Measurements from ENCODE around the gene LRRC36.

LRRC36 gene

DNA sequence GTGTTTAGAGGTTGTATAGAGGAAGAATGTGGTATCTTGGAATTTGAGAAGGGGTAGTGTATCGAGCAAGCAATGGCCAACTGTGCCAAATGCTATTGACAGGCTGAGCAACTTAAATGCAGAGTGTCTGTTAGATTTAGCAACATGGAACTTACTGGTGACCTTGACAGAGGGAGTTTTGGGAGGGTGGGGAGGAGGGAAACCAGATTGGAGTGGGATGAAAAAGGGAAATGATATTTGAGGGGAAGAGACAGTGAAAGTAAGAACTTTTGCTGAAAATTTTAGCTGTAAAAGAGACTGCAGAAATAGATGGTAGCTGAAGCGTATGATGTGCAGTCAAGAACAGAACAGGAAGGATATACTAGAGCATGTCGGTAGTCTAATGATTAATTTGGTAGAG, 1.1 kb downstream of the LRRC36 start:
- Histone ChIP-seq H3K4me1 (ENCODE audit: control extremely low read depth in 1 of 4, control insufficient read depth in 4 of 4, insufficient read depth in 4 of 4, low read length in 3 of 4) (peaks cover 0 to 19% (median 11%) of the 10 kb centered on the region in 4 experiments), H3K27ac (ENCODE audit: insufficient read depth in 1 of 2, low read depth in 1 of 2, low read length in 2 of 2, poor library complexity in 1 of 2, severe bottlenecking in 2 of 2) (no peak overlapping the region), H3K27me3 (replicated peaks in 2 of 5; ENCODE audit: control insufficient read depth in 4 of 5, insufficient read depth in 5 of 5, low read length in 4 of 5) (no peaks in the 10 kb centered on the region), H3K36me3 (ENCODE audit: control insufficient read depth in 4 of 4, insufficient read depth in 4 of 4, low read length in 3 of 4) (no peaks in the 10 kb centered on the region), H3K4me3 (ENCODE audit: control insufficient read depth in 1 of 7, extremely low read depth in 1 of 7, insufficient read depth in 4 of 7, low read depth in 2 of 7, low read length in 6 of 7) (no peak overlapping the region), H3K9me3 (ENCODE audit: control extremely low read depth in 1 of 5, control insufficient read depth in 4 of 5, insufficient read depth in 2 of 5, low read depth in 1 of 5, low read length in 4 of 5) (no peaks in the 10 kb centered on the region)
- 55% methylated on average over 2 of the region's 3 CpGs for WGBS (ENCODE audit: insufficient coverage)
- CTCF ChIA-PET: interaction anchor here (0.6 to 2.1 kb wide), 12 partner anchors 8 to 93 kb away, joined by 3 to 8 read pairs (median 4); no protein-coding TSS in a partner anchor
- DNase-seq: no peak
- POLR2A ChIA-PET: no interaction called here

DNA sequence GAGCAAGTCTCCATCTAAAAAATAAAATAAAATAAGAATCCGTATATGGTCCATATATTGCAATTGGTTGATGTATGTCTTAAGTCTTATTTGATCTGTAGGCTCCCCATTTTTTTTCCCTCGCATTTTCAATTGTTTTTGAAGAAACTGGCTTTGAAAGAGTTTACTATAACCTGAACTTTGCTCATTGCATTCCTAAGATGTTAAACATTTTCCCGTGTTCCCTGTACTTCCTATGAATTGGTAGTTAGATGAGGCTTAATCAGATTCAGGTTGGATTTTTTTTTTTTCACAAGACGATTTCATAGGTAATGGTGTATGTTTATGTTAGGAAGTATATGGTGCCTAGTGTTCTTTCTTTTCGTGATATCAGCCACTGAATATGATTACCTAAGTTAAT, 3.3 kb downstream of the LRRC36 start:
- H3K4me3 ChIP-seq (ENCODE audit: control insufficient read depth in 1 of 7, extremely low read depth in 1 of 7, insufficient read depth in 4 of 7, low read depth in 2 of 7, low read length in 6 of 7): no peak overlapping the region
- no peaks in the 10 kb centered on the region for H3K9me3 ChIP-seq (ENCODE audit: control extremely low read depth in 1 of 5, control insufficient read depth in 4 of 5, insufficient read depth in 2 of 5, low read depth in 1 of 5, low read length in 4 of 5)
- DNase-seq: no peak
- H3K36me3 ChIP-seq (ENCODE audit: control insufficient read depth in 4 of 4, insufficient read depth in 4 of 4, low read length in 3 of 4): no peaks in the 10 kb centered on the region
- WGBS (ENCODE audit: insufficient coverage): 83% methylated on average over 1 of the region's 5 CpGs
- peaks cover 0 to 17% (median 11%) of the 10 kb centered on the region in 4 experiments for H3K4me1 ChIP-seq (ENCODE audit: control extremely low read depth in 1 of 4, control insufficient read depth in 4 of 4, insufficient read depth in 4 of 4, low read length in 3 of 4)
- ChIA-PET CTCF (interaction anchor here (1.0 to 1.8 kb wide), 3 partner anchors 8 to 24 kb away, joined by 3 to 5 read pairs (median 4); no protein-coding TSS in a partner anchor), POLR2A (no interaction called here)
- no peaks in the 10 kb centered on the region for H3K27me3 ChIP-seq (replicated peaks in 2 of 5; ENCODE audit: control insufficient read depth in 4 of 5, insufficient read depth in 5 of 5, low read length in 4 of 5)
- no peak overlapping the region for H3K27ac ChIP-seq (ENCODE audit: insufficient read depth in 1 of 2, low read depth in 1 of 2, low read length in 2 of 2, poor library complexity in 1 of 2, severe bottlenecking in 2 of 2)

DNA sequence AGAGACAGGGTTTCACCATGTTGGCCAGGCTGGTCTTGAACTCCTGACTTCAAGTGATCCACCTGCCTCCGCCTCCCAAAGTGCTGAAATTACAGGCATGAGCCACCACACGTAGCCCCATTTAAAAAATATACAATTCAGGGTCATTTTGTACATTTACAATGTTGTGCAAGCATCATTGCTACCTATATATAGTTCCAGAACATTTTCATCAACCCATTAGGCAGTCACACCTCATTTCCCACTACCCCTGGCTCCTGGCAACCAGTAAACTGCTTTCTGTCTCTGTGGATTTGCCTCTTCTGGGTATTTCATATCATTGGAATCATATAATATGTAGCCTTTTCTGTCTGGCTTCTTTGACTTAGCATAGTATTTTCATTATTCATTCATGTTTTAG, 6.7 kb downstream of the LRRC36 start:
- no peaks in the 10 kb centered on the region for H3K4me1 ChIP-seq (ENCODE audit: control extremely low read depth in 1 of 4, control insufficient read depth in 4 of 4, insufficient read depth in 4 of 4, low read length in 3 of 4)
- ChIA-PET CTCF (no interaction called here), POLR2A (no interaction called here)
- no peak for DNase-seq
- H3K27ac ChIP-seq (ENCODE audit: insufficient read depth in 1 of 2, low read depth in 1 of 2, low read length in 2 of 2, poor library complexity in 1 of 2, severe bottlenecking in 2 of 2): no peak overlapping the region
- no peak overlapping the region for H3K4me3 ChIP-seq (ENCODE audit: control insufficient read depth in 1 of 7, extremely low read depth in 1 of 7, insufficient read depth in 4 of 7, low read depth in 2 of 7, low read length in 6 of 7)
- H3K27me3 ChIP-seq (replicated peaks in 2 of 5; ENCODE audit: control insufficient read depth in 4 of 5, insufficient read depth in 5 of 5, low read length in 4 of 5): no peaks in the 10 kb centered on the region
- H3K36me3 ChIP-seq (ENCODE audit: control insufficient read depth in 4 of 4, insufficient read depth in 4 of 4, low read length in 3 of 4): no peaks in the 10 kb centered on the region
- 100% methylated on average over 2 of the region's 2 CpGs for WGBS (ENCODE audit: insufficient coverage)
- peaks cover 0 to 2% (median 0%) of the 10 kb centered on the region in 5 experiments for H3K9me3 ChIP-seq (ENCODE audit: control extremely low read depth in 1 of 5, control insufficient read depth in 4 of 5, insufficient read depth in 2 of 5, low read depth in 1 of 5, low read length in 4 of 5)

DNA sequence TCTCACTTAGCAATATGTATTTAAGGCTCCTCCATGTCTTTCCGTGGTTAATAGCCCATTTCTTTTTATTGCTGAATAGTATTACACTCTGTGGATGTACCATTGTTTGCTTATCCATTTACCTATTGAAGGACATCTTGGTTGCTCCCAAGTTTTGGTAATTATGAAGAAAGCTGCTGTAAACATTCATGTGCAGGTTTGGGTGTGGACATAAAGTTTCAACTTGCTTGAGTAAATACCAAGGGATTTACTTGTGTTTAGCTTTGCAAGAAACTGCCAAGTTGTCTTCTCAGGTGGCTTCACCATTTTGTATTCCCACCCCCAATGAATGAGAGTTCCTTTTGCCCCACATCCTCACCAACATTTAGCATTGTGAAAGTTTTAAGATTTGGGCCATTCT, 9.5 kb downstream of the LRRC36 start:
- no peak overlapping the region for H3K27ac ChIP-seq (ENCODE audit: insufficient read depth in 1 of 2, low read depth in 1 of 2, low read length in 2 of 2, poor library complexity in 1 of 2, severe bottlenecking in 2 of 2)
- no CpG with 5 or more reads among the region's 1 CpG for WGBS (ENCODE audit: insufficient coverage)
- H3K4me3 ChIP-seq (ENCODE audit: control insufficient read depth in 1 of 7, extremely low read depth in 1 of 7, insufficient read depth in 4 of 7, low read depth in 2 of 7, low read length in 6 of 7): no peak overlapping the region
- H3K9me3 ChIP-seq (ENCODE audit: control extremely low read depth in 1 of 5, control insufficient read depth in 4 of 5, insufficient read depth in 2 of 5, low read depth in 1 of 5, low read length in 4 of 5): peaks cover 0 to 2% (median 0%) of the 10 kb centered on the region in 5 experiments
- no peaks in the 10 kb centered on the region for H3K27me3 ChIP-seq (replicated peaks in 2 of 5; ENCODE audit: control insufficient read depth in 4 of 5, insufficient read depth in 5 of 5, low read length in 4 of 5)
- no peak for DNase-seq
- no peaks in the 10 kb centered on the region for H3K36me3 ChIP-seq (ENCODE audit: control insufficient read depth in 4 of 4, insufficient read depth in 4 of 4, low read length in 3 of 4)
- no peaks in the 10 kb centered on the region for H3K4me1 ChIP-seq (ENCODE audit: control extremely low read depth in 1 of 4, control insufficient read depth in 4 of 4, insufficient read depth in 4 of 4, low read length in 3 of 4)
- ChIA-PET CTCF (interaction anchor here (0.9 to 1.4 kb wide), 2 partner anchors 9 to 11 kb away, joined by 3 to 5 read pairs; no protein-coding TSS in a partner anchor), POLR2A (interaction anchor here (0.6 kb wide), 1 partner anchor 350 kb away, joined by 3 read pairs; no protein-coding TSS in a partner anchor)

GRCh38 chr16:67336648-67337047, 10.0 kb downstream of the LRRC36 start:
- CTCF ChIA-PET: interaction anchor here (1.4 kb wide), 1 partner anchor 9 kb away, joined by 5 read pairs; no protein-coding TSS in a partner anchor
- WGBS (ENCODE audit: insufficient coverage): 100% methylated on average over 1 of the region's 1 CpG
- Histone ChIP-seq H3K27ac (ENCODE audit: insufficient read depth in 1 of 2, low read depth in 1 of 2, low read length in 2 of 2, poor library complexity in 1 of 2, severe bottlenecking in 2 of 2) (no peak overlapping the region), H3K36me3 (ENCODE audit: control insufficient read depth in 4 of 4, insufficient read depth in 4 of 4, low read length in 3 of 4) (no peaks in the 10 kb centered on the region), H3K27me3 (replicated peaks in 2 of 5; ENCODE audit: control insufficient read depth in 4 of 5, insufficient read depth in 5 of 5, low read length in 4 of 5) (no peaks in the 10 kb centered on the region), H3K9me3 (ENCODE audit: control extremely low read depth in 1 of 5, control insufficient read depth in 4 of 5, insufficient read depth in 2 of 5, low read depth in 1 of 5, low read length in 4 of 5) (peaks cover 0 to 2% (median 0%) of the 10 kb centered on the region in 5 experiments), H3K4me3 (ENCODE audit: control insufficient read depth in 1 of 7, extremely low read depth in 1 of 7, insufficient read depth in 4 of 7, low read depth in 2 of 7, low read length in 6 of 7) (no peak overlapping the region), H3K4me1 (ENCODE audit: control extremely low read depth in 1 of 4, control insufficient read depth in 4 of 4, insufficient read depth in 4 of 4, low read length in 3 of 4) (no peaks in the 10 kb centered on the region)
- DNase-seq: no peak
- POLR2A ChIA-PET: no interaction called here

GRCh38 chr16:67339453-67339852, 12.8 kb downstream of the LRRC36 start:
- no peaks in the 10 kb centered on the region for H3K36me3 ChIP-seq (ENCODE audit: control insufficient read depth in 4 of 4, insufficient read depth in 4 of 4, low read length in 3 of 4)
- DNase-seq: peak in 2 of 3 donors; percentile 29 to 40
- ChIA-PET POLR2A (no interaction called here), CTCF (interaction anchor here (1.0 to 2.5 kb wide), 10 partner anchors 11 to 79 kb away, joined by 3 to 19 read pairs (median 6); partner anchors contain the start of genes KCTD19 and LRRC36)
- peaks cover 0 to 2% (median 0%) of the 10 kb centered on the region in 5 experiments for H3K9me3 ChIP-seq (ENCODE audit: control extremely low read depth in 1 of 5, control insufficient read depth in 4 of 5, insufficient read depth in 2 of 5, low read depth in 1 of 5, low read length in 4 of 5)
- H3K4me3 ChIP-seq (ENCODE audit: control insufficient read depth in 1 of 7, extremely low read depth in 1 of 7, insufficient read depth in 4 of 7, low read depth in 2 of 7, low read length in 6 of 7): no peak overlapping the region
- H3K27ac ChIP-seq (ENCODE audit: insufficient read depth in 1 of 2, low read depth in 1 of 2, low read length in 2 of 2, poor library complexity in 1 of 2, severe bottlenecking in 2 of 2): no peak overlapping the region
- no peaks in the 10 kb centered on the region for H3K27me3 ChIP-seq (replicated peaks in 2 of 5; ENCODE audit: control insufficient read depth in 4 of 5, insufficient read depth in 5 of 5, low read length in 4 of 5)
- 83% methylated on average over 1 of the region's 2 CpGs for WGBS (ENCODE audit: insufficient coverage)
- H3K4me1 ChIP-seq (ENCODE audit: control extremely low read depth in 1 of 4, control insufficient read depth in 4 of 4, insufficient read depth in 4 of 4, low read length in 3 of 4): no peaks in the 10 kb centered on the region

DNA sequence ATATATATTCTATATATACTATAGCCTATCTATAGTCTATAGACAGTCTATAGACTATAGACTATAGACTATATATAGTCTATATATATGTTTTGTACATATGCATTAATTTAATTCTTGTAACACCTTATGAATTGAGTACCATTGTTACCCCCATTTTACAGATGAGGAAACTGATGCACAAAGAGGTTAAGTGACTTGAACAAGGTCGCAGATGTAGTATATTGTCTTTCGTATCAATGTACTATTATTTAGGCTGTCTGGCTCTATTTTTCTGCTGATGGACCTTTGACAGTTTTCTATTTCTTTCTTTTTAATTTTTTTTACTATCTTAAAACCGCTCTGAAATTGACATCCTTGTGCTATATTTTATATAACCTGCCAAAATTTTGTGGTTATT, 14.6 kb downstream of the LRRC36 start:
- Histone ChIP-seq H3K4me3 (ENCODE audit: control insufficient read depth in 1 of 7, extremely low read depth in 1 of 7, insufficient read depth in 4 of 7, low read depth in 2 of 7, low read length in 6 of 7) (no peak overlapping the region), H3K36me3 (ENCODE audit: control insufficient read depth in 4 of 4, insufficient read depth in 4 of 4, low read length in 3 of 4) (no peaks in the 10 kb centered on the region), H3K4me1 (ENCODE audit: control extremely low read depth in 1 of 4, control insufficient read depth in 4 of 4, insufficient read depth in 4 of 4, low read length in 3 of 4) (no peaks in the 10 kb centered on the region), H3K27me3 (replicated peaks in 2 of 5; ENCODE audit: control insufficient read depth in 4 of 5, insufficient read depth in 5 of 5, low read length in 4 of 5) (no peaks in the 10 kb centered on the region), H3K9me3 (ENCODE audit: control extremely low read depth in 1 of 5, control insufficient read depth in 4 of 5, insufficient read depth in 2 of 5, low read depth in 1 of 5, low read length in 4 of 5) (no peaks in the 10 kb centered on the region), H3K27ac (ENCODE audit: insufficient read depth in 1 of 2, low read depth in 1 of 2, low read length in 2 of 2, poor library complexity in 1 of 2, severe bottlenecking in 2 of 2) (no peak overlapping the region)
- ChIA-PET POLR2A (no interaction called here), CTCF (no interaction called here)
- WGBS (ENCODE audit: insufficient coverage): no CpG with 5 or more reads among the region's 3 CpGs
- peak in 1 of 3 donors; percentile 32 for DNase-seq
